NT2/D1 (cell line): ENCODE results near the gene BPI.
A peak's percentile ranks its signal among the peaks of the same experiment; 100 is the strongest.

Experiments
- DNase-seq: peaks from one replicate; pipeline ENCODE4 v3.0.0-alpha.2; 2011; ENCODE audit warnings: low read depth, low spot score
- H3K27me3 ChIP-seq: 2 replicates; pipeline ENCODE4 v1.6.0; 2011; ENCODE audit warnings: mild to moderate bottlenecking; ENCODE audit not compliant: insufficient read length, insufficient read depth
- H3K36me3 ChIP-seq: 2 replicates; pipeline ENCODE4 v1.6.1; 2011; ENCODE audit warnings: mild to moderate bottlenecking, low read length, mixed read lengths; ENCODE audit not compliant: insufficient read depth, insufficient read length
- H3K4me1 ChIP-seq: 2 replicates; pipeline ENCODE4 v1.5.1; 2011; ENCODE audit not compliant: insufficient read depth, insufficient read length
- H3K4me3 ChIP-seq: 2 replicates; pipeline ENCODE4 v1.5.1; 2011; ENCODE audit warnings: low read depth; ENCODE audit not compliant: insufficient read length
- H3K9ac ChIP-seq: 2 replicates; pipeline ENCODE4 v1.6.0; 2011; ENCODE audit warnings: low read depth; ENCODE audit not compliant: insufficient read length
- H3K9me3 ChIP-seq: 2 replicates; pipeline ENCODE4 v1.5.1; 2011; ENCODE audit warnings: mild to moderate bottlenecking, low read length; ENCODE audit not compliant: insufficient read depth
- SUZ12 ChIP-seq: IDR thresholded peaks from 2 replicates; pipeline ENCODE4 v1.6.1; 2011; ENCODE audit not compliant: insufficient read length, insufficient read depth; ENCODE audit errors: extremely low read depth
- YY1 ChIP-seq: IDR thresholded peaks from 2 replicates; pipeline ENCODE4 v1.6.1; 2011; ENCODE audit not compliant: insufficient read length, insufficient read depth
- ZNF274 ChIP-seq: IDR thresholded peaks from 2 replicates; pipeline ENCODE4 v1.6.1; 2011; ENCODE audit warnings: mild to moderate bottlenecking, low read depth, low read length

The BPI gene

DNA sequence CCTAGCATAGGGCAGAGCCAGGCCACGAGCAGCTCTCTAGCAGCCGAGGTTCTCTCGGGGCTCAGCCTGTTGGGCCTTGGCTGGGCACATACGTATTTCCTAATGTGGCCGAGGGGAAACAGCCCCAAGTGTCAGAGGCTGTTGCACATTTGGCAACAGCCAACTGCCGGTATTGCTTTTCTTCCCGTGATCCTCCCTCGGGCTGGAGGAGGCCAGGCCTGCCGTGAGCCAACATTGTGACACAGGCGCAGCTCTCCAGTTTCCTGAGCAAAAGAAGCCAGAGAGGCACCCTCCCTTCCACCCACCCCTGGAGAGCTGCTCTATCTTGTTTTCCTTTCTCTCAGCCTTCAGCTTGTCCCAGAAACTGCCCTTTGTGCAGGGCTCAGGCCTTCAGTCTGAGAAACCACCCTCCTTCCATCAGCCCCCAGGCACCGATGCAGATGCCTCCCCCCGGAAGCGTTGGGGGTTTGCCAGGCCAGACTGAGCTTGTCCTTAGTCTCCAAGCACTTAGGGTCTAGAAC lies 5.1 kb upstream of the BPI start:
- peak overlapping the region; percentile 12 for H3K9ac ChIP-seq
- H3K9me3 ChIP-seq, result no peaks in the 10 kb centered on the region
- H3K4me3 ChIP-seq, result no peak overlapping the region
- TF ChIP-seq SUZ12, result no peak
- TF ChIP-seq YY1, result no peak
- TF ChIP-seq ZNF274, result no peak
- peaks cover 7% of the 10 kb centered on the region for H3K4me1 ChIP-seq
- no peaks in the 10 kb centered on the region for H3K36me3 ChIP-seq
- DNase-seq, result no peak
- peaks cover 3% of the 10 kb centered on the region for H3K27me3 ChIP-seq

- H3K4me3 ChIP-seq, result no peak overlapping the region
- TF ChIP-seq ZNF274, result no peak
- TF ChIP-seq SUZ12, result no peak
- TF ChIP-seq YY1, result no peak
- no peaks in the 10 kb centered on the region for H3K36me3 ChIP-seq
- peaks cover 3% of the 10 kb centered on the region for H3K27me3 ChIP-seq
- H3K4me1 ChIP-seq, result peaks cover 9% of the 10 kb centered on the region
- no peak overlapping the region for H3K9ac ChIP-seq
- DNase-seq, result no peak
- no peaks in the 10 kb centered on the region for H3K9me3 ChIP-seq
Measured at GRCh38 chr20:38299963-38300362, 4.0 kb upstream of the BPI start.

DNA sequence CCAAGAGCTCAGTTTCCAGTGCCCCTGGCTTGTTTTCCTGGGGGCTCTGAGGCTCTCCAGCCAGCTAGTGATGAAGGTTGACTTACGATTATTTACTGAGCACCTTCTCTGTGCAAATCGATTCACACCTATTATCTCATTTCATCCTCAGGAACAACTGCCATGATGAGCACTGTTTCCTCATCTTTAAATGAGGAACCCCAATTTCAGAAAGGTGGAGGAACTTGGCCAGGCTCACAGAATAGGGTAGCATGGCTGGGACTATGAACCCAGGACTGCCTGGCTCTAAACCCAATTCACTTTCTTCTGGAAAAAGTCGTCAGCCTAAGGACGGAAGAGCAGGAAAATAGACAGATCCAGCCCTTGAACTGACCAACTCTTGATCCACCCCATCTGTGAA lies 3.5 kb upstream of the BPI start:
- Histone ChIP-seq H3K9me3 (no peaks in the 10 kb centered on the region), H3K9ac (no peak overlapping the region), H3K4me3 (no peak overlapping the region), H3K4me1 (peaks cover 9% of the 10 kb centered on the region), H3K27me3 (peaks cover 3% of the 10 kb centered on the region), H3K36me3 (no peaks in the 10 kb centered on the region)
- no peak for TF ChIP-seq ZNF274
- no peak for TF ChIP-seq YY1
- TF ChIP-seq SUZ12, result no peak
- DNase-seq, result no peak

DNA sequence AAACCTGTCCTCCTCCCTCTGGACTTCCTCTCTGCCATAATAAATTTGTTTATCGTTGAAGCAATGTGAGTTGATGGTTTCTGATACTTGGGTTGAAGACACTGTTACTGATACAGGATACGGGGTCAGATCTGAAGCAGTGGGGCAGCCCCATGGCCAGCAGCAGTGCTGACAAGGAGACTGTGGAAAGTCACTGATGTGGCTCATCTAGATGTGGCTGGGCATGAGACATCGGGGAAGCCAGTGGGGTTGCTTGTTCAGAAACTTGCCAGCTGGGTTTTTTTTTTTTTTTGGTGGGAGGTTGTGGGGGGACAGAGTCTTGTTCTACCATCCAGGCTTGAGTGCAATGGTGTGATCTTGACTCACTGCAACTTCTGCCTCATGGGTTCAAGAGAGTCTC lies 2.6 kb upstream of the BPI start:
- Histone ChIP-seq H3K9me3 (no peaks in the 10 kb centered on the region), H3K4me3 (no peak overlapping the region), H3K9ac (no peak overlapping the region), H3K27me3 (peaks cover 3% of the 10 kb centered on the region), H3K4me1 (peaks cover 9% of the 10 kb centered on the region), H3K36me3 (no peaks in the 10 kb centered on the region)
- DNase-seq, result no peak
- TF ChIP-seq SUZ12, result no peak
- no peak for TF ChIP-seq ZNF274
- TF ChIP-seq YY1, result no peak

- peaks cover 9% of the 10 kb centered on the region for H3K4me1 ChIP-seq
- peaks cover 3% of the 10 kb centered on the region for H3K27me3 ChIP-seq
Measured at GRCh38 chr20:38302786-38303185, 1.2 kb upstream of the BPI start.

GRCh38 chr20:38304845-38305447 lies 990 bp downstream of the BPI start:
- Histone ChIP-seq H3K9me3 (peaks cover 10% of the 10 kb centered on the region; the same call in 1 of the 2 replicates), H3K4me1 (peaks cover 2% of the 10 kb centered on the region), H3K9ac (no peak overlapping the region), H3K36me3 (no peaks in the 10 kb centered on the region), H3K4me3 (no peak overlapping the region), H3K27me3 (peaks cover 3% of the 10 kb centered on the region)
- peak; percentile 27 for DNase-seq
- TF ChIP-seq SUZ12 (no peak), ZNF274 (no peak), YY1 (no peak)

More at GRCh38 chr20:38302786-38303185, 1.2 kb upstream of the BPI start:
- no peak for DNase-seq
- H3K9me3 ChIP-seq, result no peaks in the 10 kb centered on the region
- no peak overlapping the region for H3K9ac ChIP-seq
- no peak overlapping the region for H3K4me3 ChIP-seq
- H3K36me3 ChIP-seq, result no peaks in the 10 kb centered on the region
- TF ChIP-seq SUZ12 (no peak), ZNF274 (no peak), YY1 (no peak)

DNA sequence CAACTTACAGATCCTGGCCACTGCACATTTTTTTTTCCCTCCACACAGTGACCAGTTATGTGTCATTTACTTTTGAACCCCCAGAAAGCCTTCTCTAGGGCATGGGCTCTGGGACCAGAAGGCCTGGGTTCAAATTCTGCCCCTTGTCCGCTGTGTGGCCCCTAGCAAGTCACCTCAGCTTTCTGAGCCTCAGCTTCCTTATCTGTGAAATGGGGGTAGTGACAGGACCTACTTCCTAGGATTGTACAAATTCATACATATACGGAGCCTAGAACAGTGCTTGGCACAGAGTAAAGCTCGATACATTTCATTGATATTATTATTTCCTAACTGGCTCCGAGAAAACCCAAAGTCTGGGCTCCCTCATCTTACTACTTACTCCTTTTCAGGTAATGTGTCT lies 1.6 kb downstream of the BPI start:
- Histone ChIP-seq H3K9me3 (peaks cover 10% of the 10 kb centered on the region; the same call in 1 of the 2 replicates), H3K36me3 (no peaks in the 10 kb centered on the region), H3K9ac (no peak overlapping the region), H3K27me3 (peaks cover 3% of the 10 kb centered on the region), H3K4me3 (no peak overlapping the region), H3K4me1 (peaks cover 2% of the 10 kb centered on the region)
- TF ChIP-seq YY1, result no peak
- no peak for TF ChIP-seq SUZ12
- TF ChIP-seq ZNF274, result no peak
- no peak for DNase-seq
